Fibroblast of lung (primary cell): Measurements from ENCODE around the gene VTI1A. TPM values are rescaled to one million over a fixed set of nuclear protein-coding genes. Genes with fewer than 3 reads are reported as not detected.

Experiments used
- DNase-seq, 2 donors: peaks; one replicate each; pipeline versions ENCODE4 v3.0.0 to v3.0.0-alpha.2; 2010; ENCODE audit warnings: low read depth in 2 of 2
- H2AFZ ChIP-seq: 2 replicates; pipeline ENCODE4 v1.5.1; 2012; ENCODE audit warnings: low read length, control low read depth, inconsistent platforms
- H3K27ac ChIP-seq: 2 replicates; pipeline ENCODE4 v1.5.1; 2011; ENCODE audit warnings: low read length, control low read depth; ENCODE audit not compliant: insufficient read depth
- H3K27me3 ChIP-seq: 2 replicates; pipeline ENCODE4 v1.5.1; 2011; ENCODE audit warnings: mild to moderate bottlenecking, low read length; ENCODE audit not compliant: control insufficient read depth, insufficient read depth
- H3K36me3 ChIP-seq: 2 replicates; pipeline ENCODE4 v1.5.1; 2011; ENCODE audit warnings: low read length; ENCODE audit not compliant: control insufficient read depth, insufficient read depth
- H3K4me1 ChIP-seq: 2 replicates; pipeline ENCODE4 v1.5.1; 2011; ENCODE audit warnings: low read length; ENCODE audit not compliant: control insufficient read depth, insufficient read depth; ENCODE audit errors: extremely low read depth
- H3K4me2 ChIP-seq: 2 replicates; pipeline ENCODE4 v1.5.1; 2011; ENCODE audit warnings: low read length, control low read depth; ENCODE audit not compliant: insufficient read depth; ENCODE audit errors: extremely low read depth
- H3K4me3 ChIP-seq, 4 experiments: fragments of 200-600 bp in 1 of 4; sonication (generic) in 1 of 4; replicated peaks in 1 of 4; 2 replicates each; pipeline ENCODE4 v1.5.1; 2011 to 2016; ENCODE audit warnings: low read length in 4 of 4, low read depth in 3 of 4, mild to moderate bottlenecking in 3 of 4, control low read depth in 2 of 4, inconsistent platforms in 1 of 4, mixed read lengths in 1 of 4; ENCODE audit not compliant: insufficient read depth in 1 of 4; ENCODE audit errors: control extremely low read depth in 1 of 4
- H3K79me2 ChIP-seq: 2 replicates; pipeline ENCODE4 v1.5.1; 2012; ENCODE audit warnings: mild to moderate bottlenecking, low read length, inconsistent platforms; ENCODE audit not compliant: control insufficient read depth, insufficient read depth
- H3K9ac ChIP-seq: 2 replicates; pipeline ENCODE4 v1.5.1; 2011; ENCODE audit warnings: mild to moderate bottlenecking, low read length, control low read depth; ENCODE audit not compliant: insufficient read depth
- H3K9me3 ChIP-seq: 2 replicates; pipeline ENCODE4 v1.5.1; 2012; ENCODE audit warnings: low read depth, low read length; ENCODE audit not compliant: control insufficient read depth, insufficient read depth
- H4K20me1 ChIP-seq: 2 replicates; pipeline ENCODE4 v1.5.1; 2011; ENCODE audit warnings: low read length; ENCODE audit not compliant: control insufficient read depth, insufficient read depth; ENCODE audit errors: extremely low read depth
- CTCF ChIP-seq, 2 donors: IDR thresholded peaks in 1 of 2; conservative IDR thresholded peaks in 1 of 2; 1 replicate in 1 of 2; 2 replicates in 1 of 2; pipeline ENCODE4 v1.5.1; 2011 to 2012; ENCODE audit warnings: low read length in 2 of 2, control low read depth in 1 of 2, inconsistent platforms in 1 of 2, low read depth in 1 of 2, mild to moderate bottlenecking in 1 of 2
- EZH2 ChIP-seq: IDR thresholded peaks from 2 replicates; pipeline ENCODE4 v1.5.1; 2012; ENCODE audit warnings: low read length, control low read depth, mild to moderate bottlenecking; ENCODE audit errors: missing control alignments
- polyA plus RNA-seq, 2 donors: library from polyadenylated mRNA; depleted of rRNA in 1 of 2; stranded (reverse) in 1 of 2; unstranded in 1 of 2; fragments of >200 nt; gene quantifications; 2 replicates each; pipeline ENCODE4 v1.2.1, GENCODE V29; 2011 to 2012; ENCODE audit warnings: missing spikeins in 1 of 2
- total RNA-seq: library from RNA; depleted of rRNA; stranded (reverse); fragments of >200 nt; gene quantifications from 2 replicates; pipeline ENCODE4 v1.2.1, GENCODE V29; 2014

Gene VTI1A
- total and polyA plus RNA-seq, 2 donors (not counting 1 experiment from before 2014, with no cell fraction given), result 19.1 to 30.9 TPM

- no peak overlapping the region for H3K4me3 ChIP-seq
- H3K4me2 ChIP-seq, result no peak overlapping the region
- no peak for TF ChIP-seq CTCF (conservative IDR thresholded peaks at IDR 0.05 in 1 of 2, IDR thresholded peaks at IDR 0.05 in 1 of 2; ENCODE audit: low read depth in 1 of 2, low read length in 2 of 2)
- TF ChIP-seq EZH2, result no peak
- no peak overlapping the region for H3K27ac ChIP-seq
- no peak for DNase-seq
- no peak overlapping the region for H2AFZ ChIP-seq
- no peaks in the 10 kb centered on the region for H3K36me3 ChIP-seq
- no peak overlapping the region for H3K9ac ChIP-seq
- H3K4me1 ChIP-seq, result peaks cover 4% of the 10 kb centered on the region
- no peaks in the 10 kb centered on the region for H4K20me1 ChIP-seq
- no peaks in the 10 kb centered on the region for H3K27me3 ChIP-seq
- no peaks in the 10 kb centered on the region for H3K9me3 ChIP-seq
- no peaks in the 10 kb centered on the region for H3K79me2 ChIP-seq
These were observed 73.9 kb downstream of the VTI1A start for GRCh38 chr10:112520914-112521313.

DNA sequence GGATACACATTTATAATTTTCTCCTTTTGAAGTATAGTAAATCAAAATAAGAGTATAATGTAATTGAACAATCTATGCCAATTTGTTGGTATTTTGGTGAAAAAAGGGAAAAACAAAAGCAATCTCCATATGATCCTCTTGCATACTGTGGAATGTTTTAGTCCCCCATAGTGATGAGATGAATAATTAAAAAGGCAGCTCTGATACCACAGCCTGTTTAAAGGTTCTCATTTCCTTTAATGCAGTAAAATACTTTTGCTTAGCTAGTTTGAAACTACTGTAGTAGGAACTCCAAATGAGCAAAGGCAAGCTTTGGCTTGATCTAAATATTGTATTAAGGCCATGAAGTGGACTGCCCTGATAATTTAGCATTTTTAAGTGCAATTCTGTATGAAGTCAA, 77.6 kb downstream of the VTI1A start:
- no peak for TF ChIP-seq CTCF (conservative IDR thresholded peaks at IDR 0.05 in 1 of 2, IDR thresholded peaks at IDR 0.05 in 1 of 2; ENCODE audit: low read depth in 1 of 2, low read length in 2 of 2)
- no peak for TF ChIP-seq EZH2
- Histone ChIP-seq H3K36me3 (no peaks in the 10 kb centered on the region), H3K4me3 (no peak overlapping the region), H3K27me3 (no peaks in the 10 kb centered on the region), H3K4me2 (peak overlapping the region; percentile 23), H2AFZ (no peak overlapping the region), H3K9ac (no peak overlapping the region), H3K9me3 (no peaks in the 10 kb centered on the region), H3K27ac (no peak overlapping the region), H3K4me1 (peaks cover 6% of the 10 kb centered on the region), H4K20me1 (no peaks in the 10 kb centered on the region), H3K79me2 (no peaks in the 10 kb centered on the region)
- DNase-seq, result peak in 1 of 2 donors; percentile 34

DNA sequence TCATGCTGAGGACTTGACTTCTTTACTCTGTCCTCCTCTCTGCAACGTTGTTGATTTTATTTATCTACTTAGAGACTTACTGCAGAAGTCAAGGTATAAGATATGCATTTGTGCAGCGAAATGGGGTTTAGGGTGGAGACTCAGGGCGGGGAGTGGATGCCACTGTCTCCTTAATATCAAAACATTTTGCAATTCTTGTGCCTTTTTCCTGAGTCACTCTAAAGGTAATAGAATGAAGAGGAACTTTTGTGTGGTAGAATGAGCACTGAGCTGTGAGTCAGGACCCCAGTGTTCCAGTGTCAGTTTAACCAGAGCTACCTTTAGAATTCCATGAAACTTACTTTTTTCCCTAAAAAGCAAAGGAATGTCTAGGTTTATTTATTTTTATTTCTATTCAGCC, 78.2 kb downstream of the VTI1A start:
- no peaks in the 10 kb centered on the region for H3K79me2 ChIP-seq
- no peak overlapping the region for H2AFZ ChIP-seq
- peak overlapping the region; percentile 23 for H3K4me2 ChIP-seq
- H3K36me3 ChIP-seq, result no peaks in the 10 kb centered on the region
- DNase-seq, result peak in 1 of 2 donors; percentile 30
- H4K20me1 ChIP-seq, result no peaks in the 10 kb centered on the region
- no peak overlapping the region for H3K27ac ChIP-seq
- H3K27me3 ChIP-seq, result no peaks in the 10 kb centered on the region
- no peak overlapping the region for H3K4me3 ChIP-seq
- peaks cover 6% of the 10 kb centered on the region for H3K4me1 ChIP-seq
- TF ChIP-seq EZH2 (no peak), CTCF (conservative IDR thresholded peaks at IDR 0.05 in 1 of 2, IDR thresholded peaks at IDR 0.05 in 1 of 2; ENCODE audit: low read depth in 1 of 2, low read length in 2 of 2) (no peak)
- H3K9me3 ChIP-seq, result no peaks in the 10 kb centered on the region
- no peak overlapping the region for H3K9ac ChIP-seq
